ENCODE measurements around the gene CDK6. TPM values are rescaled to one million over a fixed set of nuclear protein-coding genes. Genes with fewer than 3 reads are reported as not detected.
A peak's percentile ranks its signal among the peaks of the same experiment; 100 is the strongest.

The CDK6 gene
- total and polyA plus RNA-seq, 2 experiments from 2014 or later, result 7.4 to 23.7 TPM

GRCh38 chr7:92742186-92742585 lies 94.2 kb downstream of the CDK6 start (continued):
- TF ChIP-seq POLR2AphosphoS5 (IDR thresholded peaks at IDR 0.05; ENCODE audit: low read depth) (no peak), EZH2 (IDR thresholded peaks at IDR 0.05; ENCODE audit: low read depth, unreplicated experiment) (no peak), ZNF462 (CRISPR knock-in tag; IDR thresholded peaks at IDR 0.05) (no peak), ZNF331 (CRISPR knock-in tag; IDR thresholded peaks at IDR 0.05; ENCODE audit: low read depth) (no peak), ZNF114 (CRISPR knock-in tag; IDR thresholded peaks at IDR 0.05) (no peak), NANOG (IDR thresholded peaks at IDR 0.05; ENCODE audit: borderline replicate concordance) (no peak)

GRCh38 chr7:92740700-92741126 lies 95.7 kb downstream of the CDK6 start:
- Histone ChIP-seq H3K9me2 (ENCODE audit: insufficient read depth) (peaks cover 5% of the 10 kb centered on the region; the same call in 1 of the 2 replicates), H3K4me2 (no peak overlapping the region), H3K4me1 (ENCODE audit: insufficient read depth) (peaks cover 10% of the 10 kb centered on the region; the same call in 1 of the 2 replicates), H3K4me3 (no peak overlapping the region), H3K27me3 (ENCODE audit: insufficient read depth) (no peaks in the 10 kb centered on the region), H3K27ac (ENCODE audit: low read depth) (no peak overlapping the region), H4K20me1 (replicated peaks; ENCODE audit: insufficient read depth) (no peaks in the 10 kb centered on the region), H3F3A (replicated peaks; ENCODE audit: low read depth) (no peaks in the 10 kb centered on the region), H3K36me3 (ENCODE audit: insufficient read depth) (no peaks in the 10 kb centered on the region), H2AFZ (no peak overlapping the region), H3K79me2 (replicated peaks; ENCODE audit: insufficient read depth) (no peaks in the 10 kb centered on the region)
- Mint-ChIP-seq H3K27me3 (ENCODE audit: insufficient read depth, low read depth, poor library complexity) (peaks cover 1% of the 10 kb centered on the region), H3K4me1 (peaks cover 5% of the 10 kb centered on the region), H3K4me3 (no peak overlapping the region), H3K36me3 (ENCODE audit: low read depth) (no peaks in the 10 kb centered on the region), H3K27ac (no peak overlapping the region), H3K9me3 (no peaks in the 10 kb centered on the region)
- DNase-seq (ENCODE audit: low spot score) (peak; percentile 58), ATAC-seq (peak; percentile 79)
- TF ChIP-seq ZNF331 (CRISPR knock-in tag; IDR thresholded peaks at IDR 0.05; ENCODE audit: low read depth) (no peak), STAT1 (IDR thresholded peaks at IDR 0.05; ENCODE audit: unreplicated experiment) (no peak), REST (IDR thresholded peaks at IDR 0.05; ENCODE audit: unreplicated experiment) (no peak), EZH2 (IDR thresholded peaks at IDR 0.05; ENCODE audit: low read depth, unreplicated experiment) (no peak), ETS1 (IDR thresholded peaks at IDR 0.05) (no peak), EZH2phosphoT487 (IDR thresholded peaks at IDR 0.05; ENCODE audit: unreplicated experiment) (no peak), JUNB (IDR thresholded peaks at IDR 0.05; ENCODE audit: unreplicated experiment) (no peak), NANOG (IDR thresholded peaks at IDR 0.05; ENCODE audit: borderline replicate concordance) (no peak)
